Endothelial cell of umbilical vein (primary cell): Measurements from ENCODE around the gene CYP1A2. TPM values are rescaled to one million over a fixed set of nuclear protein-coding genes. Genes with fewer than 3 reads are reported as not detected.

Experiments
- BruUV-seq: library from RNA; stranded (reverse); fragments of 400-500 nt; replicated peaks from 2 replicates; lab custom pipeline; 2021; lab: Mats Ljungman, UMichigan
- CTCF ChIA-PET: fragments of 300-600, 350-600 bp; sonication (Branson Sonifier 250); formaldehyde crosslinking; loops from one replicate; lab custom pipeline; 2021; ENCODE audit warnings: antibody characterized with exemption, inconsistent platforms; lab: Charles Lee
- POLR2A ChIA-PET: fragments of 300-600, 350-600 bp; sonication (Branson Sonifier 250); formaldehyde crosslinking; loops from one replicate; lab custom pipeline; 2021; ENCODE audit warnings: antibody characterized with exemption, inconsistent platforms; lab: Charles Lee
- DNase-seq: peaks from one replicate; pipeline ENCODE4 v3.0.0-alpha.2; 2011; ENCODE audit warnings: low read depth, low spot score
- FAIRE-seq: peaks from 2 replicates; lab custom pipeline; 2011; peaks lifted over from hg19 to GRCh38; lab: Jason Lieb, UNC
- H2AFZ ChIP-seq: 2 replicates; pipeline ENCODE4 v1.6.0; 2012; ENCODE audit warnings: low read depth, low read length, control low read depth, inconsistent platforms
- H3K27ac ChIP-seq: 2 replicates; pipeline ENCODE4 v1.5.1; 2011; ENCODE audit warnings: low read depth, mild to moderate bottlenecking, control low read depth, low read length, moderate library complexity; ENCODE audit not compliant: insufficient read depth
- H3K27me3 ChIP-seq, 2 experiments: 2 replicates each; pipeline versions ENCODE4 v1.6.0 to v1.6.1; 2011; ENCODE audit warnings: low read length in 2 of 2, mixed read lengths in 1 of 2; ENCODE audit not compliant: control insufficient read depth in 2 of 2, insufficient read depth in 2 of 2
- H3K36me3 ChIP-seq, 2 experiments: 2 replicates in 1 of 2; 3 replicates in 1 of 2; pipeline ENCODE4 v1.5.1; 2011; ENCODE audit warnings: low read length in 2 of 2, mild to moderate bottlenecking in 1 of 2, moderate library complexity in 1 of 2; ENCODE audit not compliant: control insufficient read depth in 2 of 2, insufficient read depth in 2 of 2; ENCODE audit errors: extremely low read depth in 1 of 2
- H3K4me1 ChIP-seq: 3 replicates; pipeline ENCODE4 v1.5.1; 2011; ENCODE audit warnings: mild to moderate bottlenecking, low read length; ENCODE audit not compliant: control insufficient read depth, insufficient read depth; ENCODE audit errors: extremely low read depth
- H3K4me2 ChIP-seq: 2 replicates; pipeline ENCODE4 v1.6.1; 2011; ENCODE audit warnings: low read length, control low read depth, mixed read lengths; ENCODE audit not compliant: insufficient read depth
- H3K4me3 ChIP-seq, 3 experiments: fragments of 200-600 bp in 1 of 3; sonication (generic), shearing (Covaris generic) in 1 of 3; replicated peaks in 1 of 3; 2 replicates each; pipeline ENCODE4 v1.5.1; 2011 to 2016; ENCODE audit warnings: control low read depth in 3 of 3, low read length in 3 of 3, mild to moderate bottlenecking in 2 of 3, inconsistent platforms in 1 of 3, low read depth in 1 of 3, moderate library complexity in 1 of 3; ENCODE audit not compliant: insufficient read depth in 1 of 3
- H3K79me2 ChIP-seq: 2 replicates; pipeline ENCODE4 v1.6.0; 2012; ENCODE audit warnings: low read length, inconsistent platforms; ENCODE audit not compliant: control insufficient read depth, insufficient read depth
- H3K9ac ChIP-seq: replicated peaks from 2 replicates; pipeline ENCODE3; 2011; ENCODE audit warnings: low read length, control low read depth; ENCODE audit not compliant: insufficient read depth; ENCODE audit errors: extremely low read depth
- H3K9me1 ChIP-seq: replicated peaks from 3 replicates; pipeline ENCODE4 v1.6.0; 2011; ENCODE audit warnings: mild to moderate bottlenecking, low read length; ENCODE audit not compliant: control insufficient read depth, insufficient read depth; ENCODE audit errors: extremely low read depth
- H3K9me3 ChIP-seq: replicated peaks from 2 replicates; pipeline ENCODE4 v1.5.1; 2012; ENCODE audit warnings: low read length, inconsistent platforms; ENCODE audit not compliant: control insufficient read depth, insufficient read depth
- H4K20me1 ChIP-seq: replicated peaks from 2 replicates; pipeline ENCODE3; 2011; ENCODE audit warnings: mild to moderate bottlenecking, low read length; ENCODE audit not compliant: control insufficient read depth, insufficient read depth; ENCODE audit errors: extremely low read depth
- EZH2 ChIP-seq: IDR thresholded peaks from 2 replicates; pipeline ENCODE4 v1.6.1; 2012; ENCODE audit warnings: borderline replicate concordance, low read depth, mild to moderate bottlenecking, moderate library complexity, low read length, inconsistent platforms; ENCODE audit not compliant: severe bottlenecking
- FOS ChIP-seq: IDR thresholded peaks from 2 replicates; pipeline ENCODE4 v1.6.1; 2011; ENCODE audit warnings: mild to moderate bottlenecking, low read length, moderate library complexity, borderline replicate concordance; ENCODE audit not compliant: insufficient read depth
- GATA2 ChIP-seq: IDR thresholded peaks from 2 replicates; pipeline ENCODE4 v1.7.0; 2011; ENCODE audit warnings: low read depth, mild to moderate bottlenecking, moderate library complexity, mixed read lengths, low read length; ENCODE audit not compliant: insufficient read length, insufficient read depth
- JUN ChIP-seq: IDR thresholded peaks from 2 replicates; pipeline ENCODE4 v1.6.1; 2011; ENCODE audit warnings: borderline replicate concordance, low read depth; ENCODE audit not compliant: insufficient read length, insufficient read depth
- MYC ChIP-seq: IDR thresholded peaks from one replicate; pipeline ENCODE4 v1.6.1; 2011; ENCODE audit warnings: mild to moderate bottlenecking, low read depth, low read length
- POLR2A ChIP-seq: IDR thresholded peaks from 2 replicates; pipeline ENCODE4 v1.6.1; 2012; ENCODE audit warnings: low read depth, mild to moderate bottlenecking, control low read depth, low read length
- POLR2AphosphoS5 ChIP-seq: IDR thresholded peaks from 2 replicates; pipeline ENCODE4 v1.6.1; 2012; ENCODE audit warnings: low read depth, mild to moderate bottlenecking, control low read depth, low read length, moderate library complexity; ENCODE audit not compliant: insufficient read depth
- dilution Hi-C: fragments of 300-500 bp; cut with MboI; formaldehyde crosslinking; loops from one replicate; pipeline ENCODE4 v1.15.0; 2019; ENCODE audit warnings: low sequenced_read_pairs; ENCODE audit not compliant: extremely low pct_ligation_motif_present
- intact Hi-C: fragments of 100-400 bp; cut with micrococcal nuclease; formaldehyde crosslinking; loops from one replicate; pipeline ENCODE4 v1.10.0; 2022
- polyA plus RNA-seq, 4 experiments: library from polyadenylated mRNA; depleted of rRNA in 3 of 4; stranded (reverse) in 3 of 4; unstranded in 1 of 4; fragments of >200 nt; gene quantifications; 2 replicates each; pipeline versions ENCODE4 v1.2.1 to v1.2.3, GENCODE V29; 2011 to 2012; ENCODE audit warnings: missing spikeins in 1 of 4
- total RNA-seq: library from RNA; stranded (reverse); gene quantifications from 2 replicates; pipeline ENCODE4 v1.2.3, GENCODE V29; 2021
- TF ChIP-seq, protein P1 (sequence below), 2 donors: IDR thresholded peaks; 1 replicate in 1 of 2; 2 replicates in 1 of 2; pipeline ENCODE4 v1.5.1; 2011; ENCODE audit warnings: low read length in 2 of 2, mild to moderate bottlenecking in 2 of 2, moderate library complexity in 2 of 2, control low read depth in 1 of 2, inconsistent platforms in 1 of 2, low read depth in 1 of 2; ENCODE audit not compliant: insufficient read depth in 1 of 2; ENCODE audit errors: extremely low read depth in 1 of 2
- TF ChIP-seq, protein P2 (sequence below): IDR thresholded peaks from 2 replicates; pipeline ENCODE4 v1.6.1; 2011; ENCODE audit not compliant: insufficient read depth, insufficient read length

Gene CYP1A2
- total and polyA plus RNA-seq, 2 donors (not counting 3 experiments of a cell fraction or from before 2014, with no cell fraction given) = not detected

DNA sequence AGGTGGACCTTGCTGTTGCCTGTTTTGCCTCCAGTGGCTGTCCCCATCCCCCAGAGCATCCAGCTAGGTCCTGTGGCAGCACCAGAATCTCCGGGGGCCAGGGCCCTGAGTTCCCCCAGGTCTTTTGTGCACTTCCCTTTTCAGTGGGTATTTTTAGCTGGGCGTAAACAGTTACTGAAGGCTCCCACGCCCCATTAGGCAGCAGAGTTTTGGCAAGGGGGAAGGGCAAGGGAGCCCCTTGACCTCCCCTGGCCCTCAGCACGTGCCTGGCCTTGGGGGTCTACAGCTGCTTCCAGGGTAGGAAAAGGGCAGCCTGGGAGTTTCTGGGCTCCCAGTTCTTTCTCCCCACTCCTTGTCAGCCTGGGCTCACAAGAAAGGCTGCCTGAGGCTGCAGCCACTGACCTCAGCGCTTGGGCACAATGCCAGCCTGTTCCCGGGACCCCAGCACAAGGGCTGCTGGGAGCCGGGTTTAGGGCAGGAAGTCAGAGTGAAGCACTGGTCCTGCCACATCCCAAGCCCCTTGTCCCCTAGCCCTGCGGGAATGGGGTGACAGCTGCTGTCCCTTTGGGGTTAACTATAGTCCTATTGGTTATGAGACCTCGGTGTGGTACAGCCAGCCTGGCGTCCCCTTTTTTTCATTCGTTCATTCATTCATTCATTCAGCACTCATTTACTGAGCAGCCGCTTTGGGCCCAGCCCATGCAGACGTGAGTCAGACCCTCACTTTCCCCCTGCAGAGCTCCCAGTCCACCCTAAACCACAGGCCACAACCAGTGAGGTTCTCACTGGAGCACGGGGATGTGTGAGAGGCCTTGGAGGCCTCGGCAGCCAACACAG is 41.7 kb downstream of the CYP1A2 start:
- no peak for TF ChIP-seq MYC
- TF ChIP-seq GATA2 = no peak
- TF ChIP-seq, protein P1, sequence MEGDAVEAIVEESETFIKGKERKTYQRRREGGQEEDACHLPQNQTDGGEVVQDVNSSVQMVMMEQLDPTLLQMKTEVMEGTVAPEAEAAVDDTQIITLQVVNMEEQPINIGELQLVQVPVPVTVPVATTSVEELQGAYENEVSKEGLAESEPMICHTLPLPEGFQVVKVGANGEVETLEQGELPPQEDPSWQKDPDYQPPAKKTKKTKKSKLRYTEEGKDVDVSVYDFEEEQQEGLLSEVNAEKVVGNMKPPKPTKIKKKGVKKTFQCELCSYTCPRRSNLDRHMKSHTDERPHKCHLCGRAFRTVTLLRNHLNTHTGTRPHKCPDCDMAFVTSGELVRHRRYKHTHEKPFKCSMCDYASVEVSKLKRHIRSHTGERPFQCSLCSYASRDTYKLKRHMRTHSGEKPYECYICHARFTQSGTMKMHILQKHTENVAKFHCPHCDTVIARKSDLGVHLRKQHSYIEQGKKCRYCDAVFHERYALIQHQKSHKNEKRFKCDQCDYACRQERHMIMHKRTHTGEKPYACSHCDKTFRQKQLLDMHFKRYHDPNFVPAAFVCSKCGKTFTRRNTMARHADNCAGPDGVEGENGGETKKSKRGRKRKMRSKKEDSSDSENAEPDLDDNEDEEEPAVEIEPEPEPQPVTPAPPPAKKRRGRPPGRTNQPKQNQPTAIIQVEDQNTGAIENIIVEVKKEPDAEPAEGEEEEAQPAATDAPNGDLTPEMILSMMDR (IDR thresholded peaks at IDR 0.05; ENCODE audit: extremely low read depth in 1 of 2, insufficient read depth in 1 of 2, low read depth in 1 of 2, low read length in 2 of 2) = no peak
- TF ChIP-seq POLR2AphosphoS5 = no peak
- TF ChIP-seq JUN = no peak
- TF ChIP-seq POLR2A = no peak
- TF ChIP-seq EZH2 = no peak
- no peak for TF ChIP-seq FOS
- TF ChIP-seq, protein P2, sequence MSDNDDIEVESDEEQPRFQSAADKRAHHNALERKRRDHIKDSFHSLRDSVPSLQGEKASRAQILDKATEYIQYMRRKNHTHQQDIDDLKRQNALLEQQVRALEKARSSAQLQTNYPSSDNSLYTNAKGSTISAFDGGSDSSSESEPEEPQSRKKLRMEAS = no peak
- Histone ChIP-seq H3K79me2 (peaks cover 92% of the 10 kb centered on the region), H3K4me2 (no peak overlapping the region), H3K27me3 (no peaks in the 10 kb centered on the region), H3K9me3 (no peaks in the 10 kb centered on the region), H3K4me3 (no peak overlapping the region), H2AFZ (no peak overlapping the region), H4K20me1 (no peaks in the 10 kb centered on the region), H3K9ac (no peak overlapping the region), H3K36me3 (peaks cover 0 to 7% of the 10 kb centered on the region in 2 experiments), H3K9me1 (no peaks in the 10 kb centered on the region), H3K27ac (no peak overlapping the region), H3K4me1 (peaks cover 6% of the 10 kb centered on the region)
- FAIRE-seq (no peak), DNase-seq (no peak)
- CTCF ChIA-PET = interaction anchor here (1.5 kb wide), 1 partner anchor 19 kb away, joined by 4 read pairs; no protein-coding TSS in a partner anchor
- intact Hi-C loops (no loop called here), dilution Hi-C loops (no loop called here)
- POLR2A ChIA-PET = no interaction called here
- no TSS peak for BruUV-seq
